GM13976 (cell line): ENCODE results near the gene IRAK3.

Source experiments
- DNase-seq: peaks from one replicate; pipeline ENCODE4 v3.0.0; 2012; ENCODE audit warnings: low spot score
- in situ Hi-C: fragments of 300-500 bp; cut with MboI; formaldehyde crosslinking; loops from one replicate; pipeline ENCODE4 v1.12.0; 2022; ENCODE audit warnings: low sequenced_read_pairs, mixed read lengths, inconsistent platforms; ENCODE audit not compliant: unreplicated experiment
- TF ChIP-seq, protein P1 (sequence below): IDR thresholded peaks from 2 replicates; pipeline ENCODE4 v1.5.1; 2012; ENCODE audit warnings: borderline replicate concordance, mild to moderate bottlenecking; ENCODE audit not compliant: insufficient read depth; ENCODE audit errors: extremely low read depth, missing control alignments, control extremely low read depth

Gene IRAK3

DNA sequence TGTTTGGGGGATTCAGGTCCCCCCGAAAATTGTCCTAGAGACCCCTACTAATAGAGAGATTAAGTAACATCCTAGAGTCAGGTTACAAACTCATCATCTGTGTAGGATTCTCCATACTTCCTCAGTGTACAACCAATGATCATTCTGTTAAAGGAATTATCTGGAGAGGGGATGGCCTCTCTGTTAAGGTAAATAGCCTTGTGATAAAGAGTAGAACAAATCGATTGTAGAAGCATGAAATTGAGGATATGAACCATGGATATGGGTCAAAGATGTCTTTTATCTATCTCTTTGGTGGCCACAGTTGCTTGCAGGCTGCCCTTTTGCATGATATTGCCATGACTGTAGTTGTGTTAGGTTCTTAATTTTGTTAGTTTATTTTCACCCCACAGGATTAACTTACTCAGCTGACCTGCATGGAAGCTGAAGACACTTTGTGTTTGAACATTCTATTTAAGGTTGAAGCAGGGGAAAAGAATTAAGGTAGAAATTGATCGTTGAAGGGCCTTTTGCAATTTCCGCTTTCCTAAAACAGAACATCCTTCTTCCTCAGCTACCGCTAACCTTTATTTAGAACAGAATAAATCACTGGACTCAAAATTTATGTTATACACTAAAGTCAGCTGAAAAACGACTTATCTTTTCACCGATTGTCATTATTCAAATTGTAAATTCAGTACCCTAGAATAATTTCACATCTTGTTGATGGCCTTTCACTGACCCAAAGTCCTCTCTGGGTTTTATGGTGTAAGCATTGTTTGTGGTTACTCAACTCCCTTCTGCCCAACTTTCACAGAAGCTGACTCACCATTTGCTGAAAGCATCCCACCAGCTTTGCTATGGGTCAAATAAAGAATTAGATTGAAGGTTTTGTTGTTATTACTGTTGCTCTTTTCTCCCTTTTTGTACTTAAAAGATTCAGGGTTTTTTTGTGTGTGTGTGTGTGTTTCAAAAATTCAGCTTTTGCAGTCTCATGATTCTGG, 52.3 kb downstream of the IRAK3 start:
- DNase-seq = no peak
- in situ Hi-C loops = no loop called here
- TF ChIP-seq, protein P1, sequence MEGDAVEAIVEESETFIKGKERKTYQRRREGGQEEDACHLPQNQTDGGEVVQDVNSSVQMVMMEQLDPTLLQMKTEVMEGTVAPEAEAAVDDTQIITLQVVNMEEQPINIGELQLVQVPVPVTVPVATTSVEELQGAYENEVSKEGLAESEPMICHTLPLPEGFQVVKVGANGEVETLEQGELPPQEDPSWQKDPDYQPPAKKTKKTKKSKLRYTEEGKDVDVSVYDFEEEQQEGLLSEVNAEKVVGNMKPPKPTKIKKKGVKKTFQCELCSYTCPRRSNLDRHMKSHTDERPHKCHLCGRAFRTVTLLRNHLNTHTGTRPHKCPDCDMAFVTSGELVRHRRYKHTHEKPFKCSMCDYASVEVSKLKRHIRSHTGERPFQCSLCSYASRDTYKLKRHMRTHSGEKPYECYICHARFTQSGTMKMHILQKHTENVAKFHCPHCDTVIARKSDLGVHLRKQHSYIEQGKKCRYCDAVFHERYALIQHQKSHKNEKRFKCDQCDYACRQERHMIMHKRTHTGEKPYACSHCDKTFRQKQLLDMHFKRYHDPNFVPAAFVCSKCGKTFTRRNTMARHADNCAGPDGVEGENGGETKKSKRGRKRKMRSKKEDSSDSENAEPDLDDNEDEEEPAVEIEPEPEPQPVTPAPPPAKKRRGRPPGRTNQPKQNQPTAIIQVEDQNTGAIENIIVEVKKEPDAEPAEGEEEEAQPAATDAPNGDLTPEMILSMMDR = no peak

DNA sequence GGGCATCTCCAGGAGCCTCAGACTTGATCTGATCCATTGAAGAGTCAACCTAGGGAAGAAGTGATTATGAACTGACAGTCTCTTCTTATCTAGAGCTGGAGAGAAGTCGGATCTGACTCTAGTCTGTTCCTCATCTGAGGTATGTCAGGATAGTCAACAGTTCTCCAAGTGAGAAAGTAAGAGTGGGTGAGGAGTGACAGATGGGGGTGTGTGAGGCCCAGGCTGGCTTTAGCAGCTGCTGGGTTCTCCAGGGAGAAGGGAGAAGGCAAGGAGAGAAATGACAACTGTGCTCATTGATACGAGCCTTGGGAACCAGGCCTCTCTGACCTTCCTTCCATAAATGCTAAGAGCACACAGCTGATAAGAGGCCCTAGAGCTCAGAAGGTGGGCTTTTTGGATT, 53.3 kb downstream of the IRAK3 start:
- TF ChIP-seq, protein P1 = no peak
- no peak for DNase-seq
- in situ Hi-C loops = no loop called here

DNA sequence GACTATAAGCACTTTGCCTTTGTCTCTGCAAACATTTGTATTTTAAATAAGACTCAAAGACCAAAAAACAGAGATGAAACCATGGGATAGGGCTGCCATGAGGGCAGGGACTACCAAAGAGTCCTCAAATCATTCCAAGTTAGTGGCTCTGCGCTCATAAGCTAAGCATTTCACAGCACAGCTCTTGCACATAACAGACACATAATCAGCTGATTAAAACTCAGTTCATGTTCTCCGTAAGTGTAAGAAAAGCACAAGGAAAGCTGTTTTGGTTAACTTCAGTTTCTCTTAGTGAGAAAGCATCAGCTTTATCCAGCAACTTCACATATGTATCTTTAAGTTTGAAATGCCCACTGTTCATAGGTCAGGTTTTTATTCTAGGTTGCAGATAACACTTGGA, 54.9 kb downstream of the IRAK3 start:
- TF ChIP-seq, protein P1 = no peak
- in situ Hi-C loops = no loop called here
- no peak for DNase-seq

DNA sequence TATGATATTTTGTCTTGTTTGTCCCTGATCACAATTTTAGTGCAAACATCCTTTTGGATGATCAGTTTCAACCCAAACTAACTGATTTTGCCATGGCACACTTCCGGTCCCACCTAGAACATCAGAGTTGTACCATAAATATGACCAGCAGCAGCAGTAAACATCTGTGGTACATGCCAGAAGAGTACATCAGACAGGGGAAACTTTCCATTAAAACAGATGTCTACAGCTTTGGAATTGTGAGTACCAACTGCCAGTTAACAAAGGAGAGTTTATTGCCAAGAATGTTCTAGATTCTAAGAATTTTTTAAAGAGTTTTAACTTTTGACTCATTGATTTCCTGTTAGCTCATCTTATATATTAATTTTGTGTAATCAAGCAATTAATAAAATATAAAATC, 55.4 kb downstream of the IRAK3 start:
- DNase-seq = no peak
- TF ChIP-seq, protein P1 = no peak
- in situ Hi-C loops = no loop called here

DNA sequence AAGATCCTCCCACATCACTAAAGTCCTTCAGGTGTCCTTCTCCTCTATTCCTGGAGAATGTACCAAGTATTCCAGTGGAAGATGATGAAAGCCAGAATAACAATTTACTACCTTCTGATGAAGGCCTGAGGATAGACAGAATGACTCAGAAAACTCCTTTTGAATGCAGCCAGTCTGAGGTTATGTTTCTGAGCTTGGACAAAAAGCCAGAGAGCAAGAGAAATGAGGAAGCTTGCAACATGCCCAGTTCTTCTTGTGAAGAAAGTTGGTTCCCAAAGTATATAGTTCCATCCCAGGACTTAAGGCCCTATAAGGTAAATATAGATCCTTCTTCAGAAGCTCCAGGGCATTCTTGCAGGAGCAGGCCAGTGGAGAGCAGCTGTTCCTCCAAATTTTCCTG, 58.7 kb downstream of the IRAK3 start:
- TF ChIP-seq, protein P1 = no peak
- no peak for DNase-seq
- in situ Hi-C loops = no loop called here

DNA sequence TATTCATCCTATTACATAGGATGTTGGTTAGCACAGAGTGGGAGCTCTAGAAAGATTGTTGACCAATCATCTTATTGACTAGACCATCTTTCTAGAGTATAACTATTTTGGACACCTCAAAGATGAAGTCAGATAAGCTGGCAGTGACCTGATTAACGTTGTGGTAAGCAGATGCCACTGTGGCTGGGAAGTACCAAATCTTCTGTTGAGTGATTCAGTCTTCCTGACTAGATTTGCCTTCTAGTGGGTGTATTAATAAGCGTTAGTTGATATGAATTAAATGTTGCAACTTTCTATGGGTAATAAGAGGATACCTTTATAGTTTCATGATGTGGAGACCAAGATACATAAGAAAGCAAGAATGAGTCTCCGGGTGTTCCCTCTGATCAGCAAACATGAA, 62.0 kb downstream of the IRAK3 start:
- in situ Hi-C loops = no loop called here
- no peak for DNase-seq
- TF ChIP-seq, protein P1 = no peak
